Measurements from ENCODE around the gene CAMK4. TPM values are rescaled to one million over a fixed set of nuclear protein-coding genes. Genes with fewer than 3 reads are reported as not detected.

CAMK4 gene
- total RNA-seq = 71.8 and 76.7 TPM in 2 replicates

DNA sequence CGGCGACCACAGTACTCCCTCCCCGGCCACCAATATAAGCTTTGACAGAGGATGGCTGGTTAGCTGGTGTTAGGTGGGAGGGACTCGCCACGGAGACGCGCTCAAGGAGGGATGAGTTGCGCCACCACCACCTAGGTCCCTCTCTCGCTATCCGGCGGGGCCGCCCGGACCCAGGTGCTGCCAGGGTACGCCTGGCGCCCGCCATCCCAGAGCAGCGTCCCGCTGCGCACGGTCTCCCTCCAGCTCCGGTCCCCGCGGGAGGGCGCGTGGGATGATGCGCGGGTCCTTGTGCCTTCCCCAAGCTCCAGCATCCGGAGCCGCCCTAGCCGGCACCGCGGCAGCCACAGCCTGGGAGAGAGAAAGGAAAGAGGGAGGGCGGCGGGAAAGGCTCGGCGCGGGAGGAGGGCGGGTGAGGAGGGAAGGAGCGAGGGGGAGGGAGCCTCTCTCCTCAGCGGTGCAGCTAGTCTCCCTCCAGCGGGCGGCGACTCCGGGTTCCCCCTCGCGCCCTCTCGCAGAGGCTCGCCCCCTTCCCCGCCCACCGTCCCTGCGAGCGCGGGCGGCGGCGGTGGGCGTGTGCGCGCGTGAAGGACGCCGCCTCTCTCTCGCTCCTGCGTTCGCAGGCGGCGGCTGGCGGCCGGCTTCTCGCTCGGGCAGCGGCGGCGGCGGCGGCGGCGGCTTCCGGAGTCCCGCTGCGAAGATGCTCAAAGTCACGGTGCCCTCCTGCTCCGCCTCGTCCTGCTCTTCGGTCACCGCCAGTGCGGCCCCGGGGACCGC, at the start of gene CAMK4:
TSS of gene CAMK4 (plus strand) at position 598 of the 774 bp plus-strand sequence. CDS start at position 698, 100 bp downstream.
- peak; percentile 74 for DNase-seq (ENCODE audit: low spot score)
- peak within 1 kb of the TSS; percentile 97 for H3K27ac Mint-ChIP-seq
- H3K9me3 Mint-ChIP-seq = no peaks in the 10 kb centered on the region
- H3K4me3 Mint-ChIP-seq (ENCODE audit: low read depth) = peak within 1 kb of the TSS; percentile 97
- peaks cover 46% of the 10 kb centered on the region for H3K4me1 Mint-ChIP-seq (ENCODE audit: low read depth)
- H3K27me3 Mint-ChIP-seq (ENCODE audit: low read depth) = no peaks in the 10 kb centered on the region
- H3K36me3 Mint-ChIP-seq (ENCODE audit: low read depth) = peaks cover 28% of the 10 kb centered on the region
- intact Hi-C loops (cut with micrococcal nuclease) = loop anchor here (1.0 to 2.0 kb wide), 5 partner anchors 8 to 65 kb away; no protein-coding TSS in a partner anchor

DNA sequence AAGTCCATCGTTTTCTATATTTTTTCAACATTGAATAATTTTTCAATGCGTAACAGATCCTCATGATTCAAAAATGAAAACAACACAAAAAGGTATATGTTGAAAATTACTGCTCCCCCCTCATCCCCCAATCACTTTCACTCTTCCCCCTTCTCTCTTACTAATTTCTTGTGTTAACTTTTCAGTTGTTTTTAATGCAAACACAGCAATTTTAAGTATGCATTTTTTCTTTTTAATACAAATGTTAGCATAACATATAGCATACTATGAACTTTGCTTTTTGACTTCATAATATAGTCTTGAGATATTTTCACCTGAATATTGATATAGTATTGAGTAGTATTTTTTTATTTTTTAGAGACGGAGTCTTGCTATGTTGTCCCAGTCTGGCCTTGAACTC, 41.1 kb upstream of the CAMK4 start:
- no peak for DNase-seq (ENCODE audit: low spot score)
- Mint-ChIP-seq H3K9me3 (no peaks in the 10 kb centered on the region), H3K27me3 (ENCODE audit: low read depth) (peaks cover 7% of the 10 kb centered on the region), H3K36me3 (ENCODE audit: low read depth) (no peaks in the 10 kb centered on the region), H3K4me1 (ENCODE audit: low read depth) (no peaks in the 10 kb centered on the region), H3K4me3 (ENCODE audit: low read depth) (no peak overlapping the region), H3K27ac (no peak overlapping the region)
- intact Hi-C loops (cut with micrococcal nuclease) = no loop called here

DNA sequence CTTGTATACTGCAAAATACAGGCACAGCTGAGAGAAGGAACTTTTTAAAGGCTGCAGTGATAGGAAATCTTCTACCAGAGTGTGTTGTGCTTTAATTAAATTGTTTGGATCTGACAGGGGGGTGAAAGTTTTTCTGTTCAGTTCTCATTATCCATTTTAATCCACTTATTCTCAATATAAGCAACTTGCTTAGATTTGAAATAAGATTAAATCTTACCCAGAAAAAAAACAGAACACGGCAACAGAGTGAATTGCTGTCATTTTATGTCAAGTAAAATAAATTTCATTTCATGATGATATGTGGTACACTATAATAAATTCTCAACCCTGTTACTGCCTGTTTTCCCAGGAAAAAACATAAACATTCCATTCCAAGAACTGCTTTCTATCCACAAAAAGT, 37.1 kb upstream of the CAMK4 start:
- Mint-ChIP-seq H3K9me3 (no peaks in the 10 kb centered on the region), H3K36me3 (ENCODE audit: low read depth) (no peaks in the 10 kb centered on the region), H3K27ac (no peak overlapping the region), H3K4me3 (ENCODE audit: low read depth) (no peak overlapping the region), H3K4me1 (ENCODE audit: low read depth) (no peaks in the 10 kb centered on the region), H3K27me3 (ENCODE audit: low read depth) (peaks cover 17% of the 10 kb centered on the region)
- intact Hi-C loops (cut with micrococcal nuclease) = no loop called here
- DNase-seq (ENCODE audit: low spot score) = no peak

- no peak overlapping the region for H3K27ac Mint-ChIP-seq
- no peaks in the 10 kb centered on the region for H3K4me1 Mint-ChIP-seq (ENCODE audit: low read depth)
- H3K9me3 Mint-ChIP-seq = no peaks in the 10 kb centered on the region
- H3K4me3 Mint-ChIP-seq (ENCODE audit: low read depth) = no peak overlapping the region
- DNase-seq (ENCODE audit: low spot score) = no peak
- H3K27me3 Mint-ChIP-seq (ENCODE audit: low read depth) = peaks cover 38% of the 10 kb centered on the region
- intact Hi-C loops (cut with micrococcal nuclease) = no loop called here
- H3K36me3 Mint-ChIP-seq (ENCODE audit: low read depth) = no peaks in the 10 kb centered on the region
Observed at GRCh38 chr5:111194053-111194452, 30.1 kb upstream of the CAMK4 start.

- Mint-ChIP-seq H3K36me3 (ENCODE audit: low read depth) (no peaks in the 10 kb centered on the region), H3K27ac (no peak overlapping the region), H3K27me3 (ENCODE audit: low read depth) (peaks cover 34% of the 10 kb centered on the region), H3K9me3 (no peaks in the 10 kb centered on the region), H3K4me1 (ENCODE audit: low read depth) (peaks cover 3% of the 10 kb centered on the region), H3K4me3 (ENCODE audit: low read depth) (no peak overlapping the region)
- DNase-seq (ENCODE audit: low spot score) = no peak
- intact Hi-C loops (cut with micrococcal nuclease) = no loop called here
Observed at GRCh38 chr5:111194925-111195324, 29.3 kb upstream of the CAMK4 start.

GRCh38 chr5:111197523-111197922, 26.7 kb upstream of the CAMK4 start:
- no peaks in the 10 kb centered on the region for H3K36me3 Mint-ChIP-seq (ENCODE audit: low read depth)
- DNase-seq (ENCODE audit: low spot score) = no peak
- H3K27me3 Mint-ChIP-seq (ENCODE audit: low read depth) = peaks cover 21% of the 10 kb centered on the region
- no peak overlapping the region for H3K27ac Mint-ChIP-seq
- H3K4me1 Mint-ChIP-seq (ENCODE audit: low read depth) = peaks cover 6% of the 10 kb centered on the region
- no peak overlapping the region for H3K4me3 Mint-ChIP-seq (ENCODE audit: low read depth)
- intact Hi-C loops (cut with micrococcal nuclease) = no loop called here
- no peaks in the 10 kb centered on the region for H3K9me3 Mint-ChIP-seq

DNA sequence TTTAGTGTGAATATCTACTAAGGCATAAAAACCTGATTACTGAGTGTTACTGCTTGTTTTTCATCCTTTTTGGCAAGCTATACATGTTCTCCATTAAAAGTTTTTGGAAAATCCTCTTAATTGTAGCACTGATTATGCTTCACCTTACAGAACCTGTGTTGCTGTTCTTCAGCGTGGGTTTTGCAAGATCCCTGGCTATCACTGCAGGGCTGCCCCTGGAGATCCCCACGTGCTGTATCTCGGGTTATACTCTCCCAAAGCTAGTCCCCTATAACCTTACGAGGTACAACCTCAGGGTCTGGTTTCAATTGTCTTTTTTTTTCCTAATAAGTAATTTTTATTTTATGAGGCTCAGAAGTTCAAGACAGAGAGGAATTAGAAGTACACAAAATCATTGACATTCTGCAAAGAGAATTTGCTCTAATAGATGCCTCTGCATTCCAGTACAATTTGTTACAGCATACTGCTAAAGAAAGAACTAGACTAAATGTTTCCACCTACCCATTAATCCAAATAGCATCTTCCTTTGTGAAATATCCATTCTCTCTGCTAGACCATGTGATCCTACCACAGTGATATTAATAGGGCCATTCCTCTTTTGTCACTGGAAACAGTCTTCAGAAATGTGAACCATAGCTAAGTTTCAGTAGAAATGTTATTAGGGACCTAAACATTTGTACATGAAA, 25.8 kb upstream of the CAMK4 start:
- Mint-ChIP-seq H3K27ac (no peak overlapping the region), H3K9me3 (no peaks in the 10 kb centered on the region), H3K4me1 (ENCODE audit: low read depth) (peaks cover 6% of the 10 kb centered on the region), H3K36me3 (ENCODE audit: low read depth) (no peaks in the 10 kb centered on the region), H3K27me3 (ENCODE audit: low read depth) (peaks cover 19% of the 10 kb centered on the region), H3K4me3 (ENCODE audit: low read depth) (no peak overlapping the region)
- intact Hi-C loops (cut with micrococcal nuclease) = no loop called here
- DNase-seq (ENCODE audit: low spot score) = no peak

- no peaks in the 10 kb centered on the region for H3K36me3 Mint-ChIP-seq (ENCODE audit: low read depth)
- intact Hi-C loops (cut with micrococcal nuclease) = no loop called here
- H3K4me1 Mint-ChIP-seq (ENCODE audit: low read depth) = peaks cover 15% of the 10 kb centered on the region
- no peaks in the 10 kb centered on the region for H3K9me3 Mint-ChIP-seq
- H3K4me3 Mint-ChIP-seq (ENCODE audit: low read depth) = no peak overlapping the region
- peaks cover 11% of the 10 kb centered on the region for H3K27me3 Mint-ChIP-seq (ENCODE audit: low read depth)
- no peak overlapping the region for H3K27ac Mint-ChIP-seq
- no peak for DNase-seq (ENCODE audit: low spot score)
Observed at GRCh38 chr5:111200828-111201227, 23.4 kb upstream of the CAMK4 start.

- Mint-ChIP-seq H3K27me3 (ENCODE audit: low read depth) (peaks cover 9% of the 10 kb centered on the region), H3K4me1 (ENCODE audit: low read depth) (peaks cover 15% of the 10 kb centered on the region), H3K4me3 (ENCODE audit: low read depth) (no peak overlapping the region)
Observed at GRCh38 chr5:111201705-111202104, 22.5 kb upstream of the CAMK4 start.

GRCh38 chr5:111211341-111211740, 12.8 kb upstream of the CAMK4 start:
- H3K4me1 Mint-ChIP-seq (ENCODE audit: low read depth) = peaks cover 29% of the 10 kb centered on the region
- H3K4me3 Mint-ChIP-seq (ENCODE audit: low read depth) = no peak overlapping the region
- peaks cover 8% of the 10 kb centered on the region for H3K36me3 Mint-ChIP-seq (ENCODE audit: low read depth)
- H3K27me3 Mint-ChIP-seq (ENCODE audit: low read depth) = peaks cover 3% of the 10 kb centered on the region
- peaks cover 15% of the 10 kb centered on the region for H3K9me3 Mint-ChIP-seq
- no peak for DNase-seq (ENCODE audit: low spot score)
- H3K27ac Mint-ChIP-seq = no peak overlapping the region
- intact Hi-C loops (cut with micrococcal nuclease) = loop anchor here (1.0 kb wide), 1 partner anchor 12 kb away; no protein-coding TSS in a partner anchor

More at GRCh38 chr5:111201705-111202104, 22.5 kb upstream of the CAMK4 start:
- Mint-ChIP-seq H3K36me3 (ENCODE audit: low read depth) (no peaks in the 10 kb centered on the region), H3K9me3 (no peaks in the 10 kb centered on the region), H3K27ac (no peak overlapping the region)
- intact Hi-C loops (cut with micrococcal nuclease) = no loop called here
- no peak for DNase-seq (ENCODE audit: low spot score)

GRCh38 chr5:111214052-111214742, 10.0 kb upstream of the CAMK4 start:
- intact Hi-C loops (cut with micrococcal nuclease) = no loop called here
- Mint-ChIP-seq H3K4me3 (ENCODE audit: low read depth) (no peak overlapping the region), H3K4me1 (ENCODE audit: low read depth) (peaks cover 29% of the 10 kb centered on the region), H3K27me3 (ENCODE audit: low read depth) (peaks cover under 1% of the 10 kb centered on the region), H3K36me3 (ENCODE audit: low read depth) (peaks cover 11% of the 10 kb centered on the region), H3K27ac (peak overlapping the region; percentile 4), H3K9me3 (peaks cover 17% of the 10 kb centered on the region)
- no peak for DNase-seq (ENCODE audit: low spot score)

DNA sequence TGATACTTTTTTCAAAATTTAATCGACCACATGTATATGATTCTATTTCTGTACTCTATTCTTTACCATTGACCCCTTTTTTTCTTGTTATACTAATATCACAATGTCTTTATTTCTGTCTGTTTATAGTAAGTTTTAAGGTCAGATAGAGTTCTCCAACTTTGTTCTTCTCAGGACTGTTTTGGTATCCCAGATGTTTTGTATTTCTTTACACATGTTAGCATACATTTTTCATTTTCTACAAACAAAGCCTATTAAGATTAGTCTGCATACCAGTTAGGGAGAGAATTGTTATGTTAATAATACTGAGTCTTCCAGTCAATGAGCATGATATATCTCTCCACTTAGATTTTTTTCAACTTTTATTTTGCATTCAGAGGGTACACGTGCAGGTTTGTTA, 8.2 kb upstream of the CAMK4 start:
- H3K4me3 Mint-ChIP-seq (ENCODE audit: low read depth) = no peak overlapping the region
- H3K9me3 Mint-ChIP-seq = peaks cover 17% of the 10 kb centered on the region
- H3K27ac Mint-ChIP-seq = no peak overlapping the region
- intact Hi-C loops (cut with micrococcal nuclease) = no loop called here
- H3K36me3 Mint-ChIP-seq (ENCODE audit: low read depth) = peaks cover 11% of the 10 kb centered on the region
- H3K27me3 Mint-ChIP-seq (ENCODE audit: low read depth) = no peaks in the 10 kb centered on the region
- peaks cover 29% of the 10 kb centered on the region for H3K4me1 Mint-ChIP-seq (ENCODE audit: low read depth)
- no peak for DNase-seq (ENCODE audit: low spot score)

GRCh38 chr5:111221139-111221538, 3.0 kb upstream of the CAMK4 start:
- Mint-ChIP-seq H3K4me3 (ENCODE audit: low read depth) (no peak overlapping the region), H3K9me3 (peaks cover 4% of the 10 kb centered on the region), H3K36me3 (ENCODE audit: low read depth) (peaks cover 17% of the 10 kb centered on the region), H3K4me1 (ENCODE audit: low read depth) (peaks cover 27% of the 10 kb centered on the region), H3K27me3 (ENCODE audit: low read depth) (no peaks in the 10 kb centered on the region), H3K27ac (no peak overlapping the region)
- intact Hi-C loops (cut with micrococcal nuclease) = no loop called here
- no peak for DNase-seq (ENCODE audit: low spot score)

Measured in activated T-helper 2 cell treated with anti-CD3 and anti-CD28 coated beads, Interferon-gamma antibody, Interleukin-2, Interleukin-4, amounts not matched to agents 10 μg/mL and 5 μg/mL and 100 μg/mL, durations not matched to agents 14 hours and 24 hours and 36 hours (primary cell).